SK-N-SH treated with all-trans-retinoic acid at 6 μM for 48 hours (cell line): Measurements from ENCODE around the gene PAMR1.

Experiments used
- ATAC-seq: fragments of 200-7000 bp; cut with Tn5 transposase; 3 replicates; pipeline ENCODE4 v1.9.1; 2020; ENCODE audit warnings: mild to moderate bottlenecking, moderate library complexity
- ARNTL ChIP-seq: fragments of 450-650 bp; formaldehyde crosslinking; IDR thresholded peaks from 2 replicates; pipeline ENCODE4 v1.5.0; 2020; ENCODE audit warnings: low read depth, mild to moderate bottlenecking, moderate library complexity, borderline replicate concordance
- BACH2 ChIP-seq: fragments of 250-450 bp; sonication (Bioruptor Pico); IDR thresholded peaks from 2 replicates; pipeline ENCODE4 v1.9.0; 2021; ENCODE audit warnings: mild to moderate bottlenecking, borderline replicate concordance
- ESRRG ChIP-seq: fragments of 250-450 bp; sonication (Bioruptor Pico); IDR thresholded peaks from 2 replicates; pipeline ENCODE4 v1.6.1; 2021; ENCODE audit warnings: mild to moderate bottlenecking
- GLIS3 ChIP-seq: fragments of 250-450 bp; sonication (Bioruptor Pico); IDR thresholded peaks from 2 replicates; pipeline ENCODE4 v1.5.0; 2020; ENCODE audit warnings: mild to moderate bottlenecking, moderate library complexity
- ISL1 ChIP-seq: fragments of 250-450 bp; sonication (Bioruptor Pico); IDR thresholded peaks from 2 replicates; pipeline ENCODE4 v2.1.2; 2022; ENCODE audit warnings: mild to moderate bottlenecking, moderate library complexity
- TSHZ2 ChIP-seq: fragments of 250-450 bp; sonication (Bioruptor Pico); IDR thresholded peaks from 2 replicates; pipeline ENCODE4 v1.5.0; 2020; ENCODE audit warnings: mild to moderate bottlenecking, moderate library complexity
- ZNF565 ChIP-seq: fragments of 450-650 bp; formaldehyde crosslinking; conservative IDR thresholded peaks from 2 replicates; pipeline ENCODE4 v1.5.0; 2020; ENCODE audit warnings: low read depth, mild to moderate bottlenecking, moderate library complexity

PAMR1 gene

DNA sequence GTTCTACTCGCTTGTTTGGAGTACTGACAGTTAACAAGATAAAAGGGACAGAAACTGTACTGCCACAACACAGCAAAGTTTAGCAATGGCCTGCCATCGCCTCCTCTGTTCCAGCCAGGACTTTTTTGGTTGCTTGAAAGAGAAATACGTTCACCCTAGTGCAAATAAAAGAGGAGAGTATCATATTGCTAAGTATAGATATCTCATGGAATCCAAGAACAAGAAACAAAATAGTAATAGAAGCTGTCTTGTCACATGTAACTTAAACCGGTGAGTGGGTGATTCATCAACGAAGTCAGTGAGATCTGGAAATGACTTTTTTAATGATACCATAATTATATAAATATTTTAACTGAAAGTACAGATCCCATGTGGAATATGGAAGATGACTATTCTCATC is 141.5 kb downstream of the PAMR1 start:
- TF ChIP-seq TSHZ2 (CRISPR knock-in tag) (no peak), ARNTL (CRISPR knock-in tag) (no peak), ISL1 (CRISPR knock-in tag) (no peak), ESRRG (CRISPR knock-in tag) (no peak), GLIS3 (no peak), BACH2 (CRISPR knock-in tag) (no peak), ZNF565 (no peak)
- peak; percentile 66 for ATAC-seq
